Measurements from ENCODE around the gene UBE4B. TPM values are rescaled to one million over a fixed set of nuclear protein-coding genes. Genes with fewer than 3 reads are reported as not detected.

UBE4B gene
- polyA plus RNA-seq, 3 donors: 6.0 to 34.6 (median 9.2) TPM

GRCh38 chr1:10128101-10128765 lies 95.5 kb downstream of the UBE4B start:
- Histone ChIP-seq H3K36me3 (replicated peaks in 1 of 2; ENCODE audit: control insufficient read depth in 1 of 2, insufficient read depth in 2 of 2, low read length in 2 of 2) (peaks cover 63 to 97% of the 10 kb centered on the region in 2 donors), H3K9ac (ENCODE audit: insufficient read depth, low read length, poor library complexity, severe bottlenecking) (no peak overlapping the region), H3K4me3 (replicated peaks in 1 of 3; ENCODE audit: low read depth in 2 of 3, low read length in 3 of 3) (no peak overlapping the region), H4K20me1 (ENCODE audit: insufficient read depth, low read length) (no peaks in the 10 kb centered on the region), H3K4me2 (replicated peaks; ENCODE audit: extremely low read depth, low read length, poor library complexity, severe bottlenecking) (no peak overlapping the region), H3K79me2 (ENCODE audit: insufficient read depth, low read length) (no peaks in the 10 kb centered on the region), H3K27me3 (ENCODE audit: control insufficient read depth in 2 of 2, insufficient read depth in 2 of 2, low read length in 2 of 2) (no peaks in the 10 kb centered on the region), H3K27ac (ENCODE audit: low read depth in 1 of 2, low read length in 2 of 2) (no peak overlapping the region), H2AFZ (ENCODE audit: insufficient read depth, low read depth, low read length, poor library complexity, severe bottlenecking) (no peak overlapping the region), H3K9me3 (replicated peaks in 1 of 2; ENCODE audit: control insufficient read depth in 1 of 2, insufficient read depth in 1 of 2, low read length in 2 of 2) (no peaks in the 10 kb centered on the region), H3K4me1 (ENCODE audit: control insufficient read depth in 1 of 2, insufficient read depth in 2 of 2, low read length in 2 of 2) (no peaks in the 10 kb centered on the region)
- TF ChIP-seq, protein P1, sequence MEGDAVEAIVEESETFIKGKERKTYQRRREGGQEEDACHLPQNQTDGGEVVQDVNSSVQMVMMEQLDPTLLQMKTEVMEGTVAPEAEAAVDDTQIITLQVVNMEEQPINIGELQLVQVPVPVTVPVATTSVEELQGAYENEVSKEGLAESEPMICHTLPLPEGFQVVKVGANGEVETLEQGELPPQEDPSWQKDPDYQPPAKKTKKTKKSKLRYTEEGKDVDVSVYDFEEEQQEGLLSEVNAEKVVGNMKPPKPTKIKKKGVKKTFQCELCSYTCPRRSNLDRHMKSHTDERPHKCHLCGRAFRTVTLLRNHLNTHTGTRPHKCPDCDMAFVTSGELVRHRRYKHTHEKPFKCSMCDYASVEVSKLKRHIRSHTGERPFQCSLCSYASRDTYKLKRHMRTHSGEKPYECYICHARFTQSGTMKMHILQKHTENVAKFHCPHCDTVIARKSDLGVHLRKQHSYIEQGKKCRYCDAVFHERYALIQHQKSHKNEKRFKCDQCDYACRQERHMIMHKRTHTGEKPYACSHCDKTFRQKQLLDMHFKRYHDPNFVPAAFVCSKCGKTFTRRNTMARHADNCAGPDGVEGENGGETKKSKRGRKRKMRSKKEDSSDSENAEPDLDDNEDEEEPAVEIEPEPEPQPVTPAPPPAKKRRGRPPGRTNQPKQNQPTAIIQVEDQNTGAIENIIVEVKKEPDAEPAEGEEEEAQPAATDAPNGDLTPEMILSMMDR (IDR thresholded peaks at IDR 0.05): no peak
- intact Hi-C loops (cut with micrococcal nuclease): no loop called here
- H3K4me3 Mint-ChIP-seq: no peak overlapping the region
- H3K27me3 Mint-ChIP-seq (ENCODE audit: low read depth in 3 of 3): no peaks in the 10 kb centered on the region
- H3K36me3 Mint-ChIP-seq: peaks cover 76 to 83% of the 10 kb centered on the region in 2 donors
- no peaks in the 10 kb centered on the region for H3K4me1 Mint-ChIP-seq
- H3K9me3 Mint-ChIP-seq: no peaks in the 10 kb centered on the region
- no peak for DNase-seq
- WGBS (ENCODE audit: insufficient coverage): 94% methylated on average over 9 of the region's 9 CpGs
- peak overlapping the region in 1 of 7 donors; percentile 6 for H3K27ac Mint-ChIP-seq

- Mint-ChIP-seq H3K4me1 (no peaks in the 10 kb centered on the region), H3K4me3 (no peak overlapping the region), H3K27ac (no peak overlapping the region), H3K36me3 (peaks cover 70 to 88% of the 10 kb centered on the region in 2 donors), H3K9me3 (no peaks in the 10 kb centered on the region), H3K27me3 (ENCODE audit: low read depth in 3 of 3) (no peaks in the 10 kb centered on the region)
- Histone ChIP-seq H2AFZ (ENCODE audit: insufficient read depth, low read depth, low read length, poor library complexity, severe bottlenecking) (no peak overlapping the region), H3K27ac (ENCODE audit: low read depth in 1 of 2, low read length in 2 of 2) (no peak overlapping the region), H3K36me3 (replicated peaks in 1 of 2; ENCODE audit: control insufficient read depth in 1 of 2, insufficient read depth in 2 of 2, low read length in 2 of 2) (peaks cover 89 to 97% of the 10 kb centered on the region in 2 donors), H3K4me2 (replicated peaks; ENCODE audit: extremely low read depth, low read length, poor library complexity, severe bottlenecking) (no peak overlapping the region), H3K9ac (ENCODE audit: insufficient read depth, low read length, poor library complexity, severe bottlenecking) (no peak overlapping the region), H3K4me1 (ENCODE audit: control insufficient read depth in 1 of 2, insufficient read depth in 2 of 2, low read length in 2 of 2) (no peaks in the 10 kb centered on the region), H4K20me1 (ENCODE audit: insufficient read depth, low read length) (no peaks in the 10 kb centered on the region), H3K79me2 (ENCODE audit: insufficient read depth, low read length) (no peaks in the 10 kb centered on the region), H3K9me3 (replicated peaks in 1 of 2; ENCODE audit: control insufficient read depth in 1 of 2, insufficient read depth in 1 of 2, low read length in 2 of 2) (no peaks in the 10 kb centered on the region), H3K27me3 (ENCODE audit: control insufficient read depth in 2 of 2, insufficient read depth in 2 of 2, low read length in 2 of 2) (no peaks in the 10 kb centered on the region), H3K4me3 (replicated peaks in 1 of 3; ENCODE audit: low read depth in 2 of 3, low read length in 3 of 3) (no peak overlapping the region)
- 100% methylated on average over 2 of the region's 6 CpGs for WGBS (ENCODE audit: insufficient coverage)
- intact Hi-C loops (cut with micrococcal nuclease): no loop called here
- TF ChIP-seq, protein P1 (IDR thresholded peaks at IDR 0.05): no peak
- DNase-seq: no peak
These were observed 99.6 kb downstream of the UBE4B start for GRCh38 chr1:10132316-10132715.

Data from CD14-positive monocyte (primary cell).